T-helper 1 cell treated with Interleukin-12 subunit alpha and Interleukin-12 subunit beta and Interleukin-4 antibody, amounts not matched to agents 30 ng/mL and 1 ng/mL, for 36 hours (primary cell): ENCODE results near the gene CWF19L2. TPM values are rescaled to one million over a fixed set of nuclear protein-coding genes. Genes with fewer than 3 reads are reported as not detected.
"Not testable (repeated sequence)": the region's sequence is repeated elsewhere in the genome, so short reads cannot be mapped to it uniquely, and the experiment has no call there.

Source experiments
- intact Hi-C: fragments of 100-400 bp; cut with micrococcal nuclease; formaldehyde crosslinking; loops from one replicate; pipeline ENCODE4 v1.15.1; 2024
- total RNA-seq: library from RNA; stranded (reverse); gene quantifications from 2 replicates; pipeline ENCODE4 v1.2.3, GENCODE V29; 2022

The CWF19L2 gene
- 16.3 and 17.9 TPM in 2 replicates for total RNA-seq

- intact Hi-C loops, result loop anchor here (1.0 to 5.0 kb wide), 16 partner anchors 90 to 1435 kb away; partner anchors contain the start of genes AASDHPPT, ACAT1, ALKBH8 and C11orf65
Measured at GRCh38 chr11:107457558-107458271, at the start of gene CWF19L2. CWF19L2 (minus strand) TSS chr11:107457825; CDS start chr11:107457816, 9 bp downstream.

DNA sequence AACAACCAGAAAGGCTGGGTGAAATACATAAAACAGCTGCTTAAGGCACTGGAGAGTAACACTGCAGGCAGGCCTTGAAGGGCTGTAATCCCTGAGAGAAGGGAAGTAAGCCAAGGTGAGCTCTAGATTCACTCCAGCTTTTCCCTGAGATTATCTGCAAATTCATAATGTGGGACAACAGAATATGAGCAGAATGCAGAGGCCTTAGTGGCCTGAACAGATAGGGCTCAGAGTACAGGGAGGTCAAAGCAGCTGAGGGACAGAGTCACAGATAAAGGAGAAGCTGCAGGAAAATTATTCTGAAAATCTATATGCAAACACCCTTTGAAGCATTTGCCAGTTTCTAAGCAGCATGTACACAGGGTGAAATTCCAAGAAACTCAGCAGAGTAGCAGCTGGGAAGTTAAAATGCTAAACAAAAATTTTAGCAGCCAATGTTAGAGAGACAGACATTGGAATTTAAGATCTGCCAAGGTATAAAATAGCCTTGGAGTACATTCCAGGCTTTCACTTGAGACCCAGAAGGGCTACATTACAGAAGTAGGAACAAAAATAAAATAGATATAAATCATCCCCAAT, 48.1 kb upstream of the CWF19L2 start:
- intact Hi-C loops, result no loop called here

- intact Hi-C loops, result no loop called here
Measured at GRCh38 chr11:107504981-107505380, 47.4 kb upstream of the CWF19L2 start.

GRCh38 chr11:107501713-107502112, 44.1 kb upstream of the CWF19L2 start:
- intact Hi-C loops, result no loop called here

DNA sequence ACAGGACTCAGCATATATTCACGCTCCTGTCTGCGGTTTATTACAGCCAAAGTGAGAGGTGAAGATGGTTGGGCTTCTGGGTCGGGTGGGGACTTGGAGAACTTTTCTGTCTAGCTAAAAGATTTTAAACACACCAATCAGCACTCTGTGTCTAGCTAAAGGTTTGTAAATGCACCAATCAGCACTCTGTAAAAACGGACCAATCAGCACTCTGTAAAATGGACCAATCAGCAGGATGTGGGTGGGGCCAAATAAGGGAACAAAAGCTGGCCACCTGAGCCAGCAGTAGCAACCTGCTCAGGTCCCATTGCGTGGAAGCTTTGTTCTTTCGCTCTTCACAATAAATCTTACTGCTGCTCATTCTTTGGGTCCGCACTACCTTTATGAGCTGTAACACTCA, 39.7 kb upstream of the CWF19L2 start:
- intact Hi-C loops, result not testable (repeated sequence)

- intact Hi-C loops, result no loop called here
Measured at GRCh38 chr11:107496011-107496410, 38.4 kb upstream of the CWF19L2 start.

DNA sequence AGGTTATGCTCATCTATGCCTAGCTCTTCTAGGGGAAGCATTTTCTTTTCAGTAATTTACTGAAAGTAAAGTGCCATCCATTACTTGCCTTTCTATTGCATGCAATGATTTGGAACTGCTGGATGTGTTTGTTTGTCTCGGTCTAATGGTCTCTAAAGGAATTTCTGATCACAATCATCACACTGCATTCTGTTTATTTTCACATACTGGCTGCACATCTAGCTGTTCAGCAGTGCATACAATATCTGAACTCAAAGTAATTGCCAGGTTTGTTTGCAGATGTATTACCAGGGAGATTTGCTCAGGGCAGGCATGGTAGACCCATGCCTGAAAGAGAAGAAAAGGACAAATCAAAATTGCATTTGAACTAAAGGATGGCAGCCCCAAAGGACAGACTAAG, 36.4 kb upstream of the CWF19L2 start:
- intact Hi-C loops, result no loop called here

- intact Hi-C loops, result no loop called here
Measured at GRCh38 chr11:107493117-107493516, 35.5 kb upstream of the CWF19L2 start.

DNA sequence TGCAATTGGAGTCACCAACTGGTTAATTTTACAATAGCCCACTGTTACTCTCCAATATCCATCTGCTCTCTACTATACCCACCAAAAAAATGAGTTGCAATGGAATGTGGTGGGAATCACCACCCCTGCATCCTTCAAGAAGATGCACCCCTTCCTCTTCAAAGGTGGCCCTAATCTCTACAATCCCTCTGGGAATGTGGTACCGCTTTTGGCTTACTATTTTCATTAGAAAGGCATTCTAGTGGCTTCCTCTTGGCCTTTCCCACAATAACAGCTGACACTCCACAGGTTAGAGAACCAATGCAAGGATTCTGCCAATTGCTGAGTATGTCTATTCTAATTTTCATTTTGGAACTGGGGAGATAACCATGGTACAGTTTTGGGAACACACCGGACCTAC, 33.2 kb upstream of the CWF19L2 start:
- intact Hi-C loops, result no loop called here

DNA sequence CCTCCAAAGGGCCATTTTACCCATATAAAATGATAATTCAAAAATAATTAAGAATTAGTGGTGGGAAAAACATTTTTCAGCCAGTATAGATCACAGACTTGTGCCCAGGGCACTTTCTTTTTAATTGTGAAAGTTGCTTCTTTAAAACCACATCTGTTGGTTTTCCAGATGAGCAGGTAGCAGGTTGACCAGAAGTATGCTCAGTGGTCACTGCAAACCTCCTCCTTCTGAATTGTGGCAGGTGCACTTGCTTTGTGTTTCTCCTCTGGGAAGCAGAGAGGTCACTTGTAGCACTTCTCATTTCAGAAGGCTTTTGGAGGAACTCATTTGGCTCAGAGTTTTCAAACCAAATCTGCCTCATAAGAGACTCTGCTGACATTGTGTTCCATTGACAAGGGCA, 24.6 kb upstream of the CWF19L2 start:
- intact Hi-C loops, result no loop called here

GRCh38 chr11:107478922-107479321, 21.3 kb upstream of the CWF19L2 start:
- intact Hi-C loops, result no loop called here

DNA sequence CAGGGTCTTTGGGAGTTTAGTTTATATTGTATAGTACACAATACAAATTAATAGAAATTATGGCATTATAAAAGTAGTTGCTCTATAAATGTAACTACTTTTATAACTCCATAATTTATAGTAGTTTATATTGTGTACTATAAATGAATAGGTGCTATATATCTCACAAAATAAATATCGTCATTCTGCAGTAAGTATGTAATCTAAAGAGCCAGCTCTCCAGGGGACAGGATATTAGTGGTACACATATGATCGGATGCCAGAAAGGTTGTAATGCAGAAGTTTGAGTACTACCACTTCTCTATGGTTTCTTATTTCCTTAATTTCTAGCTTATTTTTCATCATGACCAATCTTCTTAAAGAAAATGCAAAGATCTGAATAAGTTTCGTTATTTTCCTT, 20.2 kb upstream of the CWF19L2 start:
- intact Hi-C loops, result no loop called here

DNA sequence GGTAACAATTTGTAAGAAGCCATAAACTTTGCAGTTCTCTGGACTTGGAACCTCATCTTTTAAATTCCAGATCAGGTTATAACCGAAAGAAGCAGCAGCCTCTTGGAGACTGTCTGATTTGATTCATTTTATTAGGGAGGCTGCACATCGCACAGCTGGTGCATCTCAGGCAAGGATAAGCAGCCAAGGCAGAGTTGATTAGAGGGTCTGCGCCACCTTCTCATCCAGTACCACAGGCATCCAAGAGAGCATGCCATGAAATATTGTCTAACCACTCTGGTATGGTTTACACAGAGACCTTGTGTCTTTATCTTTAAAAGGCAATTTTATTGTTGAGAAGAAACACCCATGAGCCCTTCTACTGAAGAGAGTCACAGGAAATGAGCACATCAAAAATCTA, 16.2 kb upstream of the CWF19L2 start:
- intact Hi-C loops, result no loop called here

DNA sequence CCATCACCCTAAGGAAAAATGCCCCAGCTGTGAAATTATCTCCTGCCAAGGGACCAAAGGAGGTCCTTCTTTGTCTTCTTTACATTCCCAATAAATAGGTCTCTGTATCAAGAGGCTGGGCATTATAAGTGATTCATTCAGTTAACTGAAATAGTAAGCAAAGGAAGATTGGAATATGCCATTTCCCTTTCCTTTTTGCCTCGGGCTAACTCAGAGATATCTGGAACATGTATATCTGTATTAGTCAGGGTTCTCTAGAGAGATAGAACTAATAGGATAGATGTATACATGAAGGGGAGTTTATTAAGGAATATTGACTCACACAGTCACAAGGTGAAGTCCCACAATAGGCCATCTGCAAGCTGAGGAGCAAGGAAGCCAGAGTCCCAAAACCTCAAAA, 15.3 kb upstream of the CWF19L2 start:
- intact Hi-C loops, result no loop called here

DNA sequence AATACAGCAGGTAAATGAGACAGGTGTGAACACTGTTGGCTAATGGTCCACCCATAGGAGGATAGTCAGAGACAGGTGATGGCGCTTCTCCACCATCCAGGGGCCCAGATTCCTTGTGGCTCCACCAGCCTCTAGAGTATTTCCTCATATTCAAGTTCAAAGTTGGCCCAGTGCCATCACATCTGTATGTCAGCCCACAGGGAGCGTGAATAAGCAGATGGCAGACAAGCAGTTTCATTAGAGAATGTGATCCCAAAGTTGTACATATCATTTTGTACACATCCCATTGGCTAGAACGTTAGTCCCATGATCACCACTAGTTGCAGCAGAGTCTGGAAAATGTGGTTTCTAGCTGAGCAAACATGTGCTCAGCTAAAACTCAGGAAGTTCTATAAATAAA, 11.0 kb upstream of the CWF19L2 start:
- intact Hi-C loops, result no loop called here

GRCh38 chr11:107467696-107468095, 10.1 kb upstream of the CWF19L2 start:
- intact Hi-C loops, result no loop called here

DNA sequence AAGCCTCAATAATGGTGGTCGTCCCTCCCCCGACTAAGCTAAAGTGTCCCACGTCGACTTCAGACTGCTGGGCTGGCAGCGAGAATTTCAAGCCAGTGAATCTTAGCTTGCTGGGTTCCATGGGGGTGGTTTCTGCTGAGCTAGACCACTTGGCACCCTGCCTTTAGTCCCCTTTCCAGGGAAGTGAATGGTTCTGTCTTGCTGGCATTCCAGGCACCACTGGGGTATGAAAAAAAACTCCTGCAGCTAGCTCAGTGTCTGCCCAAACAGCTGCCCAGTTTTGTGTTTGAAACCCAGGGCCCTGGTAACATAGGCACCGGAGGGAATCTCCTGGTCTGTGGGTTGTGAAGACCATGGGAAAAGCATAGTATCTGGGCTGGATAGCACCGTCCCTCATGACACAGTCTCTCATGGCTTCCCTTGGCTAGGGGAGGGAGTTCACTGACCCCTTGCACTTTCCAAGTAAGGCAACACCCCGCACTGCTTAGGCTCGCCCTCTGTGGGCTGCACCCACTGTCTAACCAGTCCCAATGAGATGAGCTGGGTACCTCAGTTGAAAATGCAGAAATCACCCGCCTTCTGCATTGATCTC, 8.7 kb upstream of the CWF19L2 start:
- intact Hi-C loops, result not testable (repeated sequence)

DNA sequence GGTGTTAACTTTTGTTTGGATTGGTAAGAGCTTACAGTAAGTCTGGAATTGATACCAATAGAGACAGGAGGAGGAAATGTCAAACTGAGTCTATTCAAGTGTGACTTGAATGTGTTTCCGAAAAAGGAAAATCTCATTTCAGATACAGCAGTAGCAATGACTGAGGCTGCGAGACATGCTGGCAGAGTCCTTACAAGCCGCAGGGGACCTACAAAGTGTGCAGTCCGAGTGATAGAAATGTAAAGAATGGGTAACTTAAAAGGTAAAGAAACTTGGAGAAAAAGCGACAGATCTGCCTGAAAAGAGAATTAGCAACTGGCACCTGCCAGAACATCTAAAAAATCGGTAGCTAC, 444 bp downstream of the CWF19L2 start:
- intact Hi-C loops, result loop anchor here (1.0 to 5.0 kb wide), 16 partner anchors 90 to 1435 kb away; partner anchors contain the start of genes AASDHPPT, ACAT1, ALKBH8 and C11orf65

GRCh38 chr11:107453594-107454286, 3.9 kb downstream of the CWF19L2 start:
- intact Hi-C loops, result no loop called here

GRCh38 chr11:107446822-107447431, 10.7 kb downstream of the CWF19L2 start:
- intact Hi-C loops, result no loop called here

DNA sequence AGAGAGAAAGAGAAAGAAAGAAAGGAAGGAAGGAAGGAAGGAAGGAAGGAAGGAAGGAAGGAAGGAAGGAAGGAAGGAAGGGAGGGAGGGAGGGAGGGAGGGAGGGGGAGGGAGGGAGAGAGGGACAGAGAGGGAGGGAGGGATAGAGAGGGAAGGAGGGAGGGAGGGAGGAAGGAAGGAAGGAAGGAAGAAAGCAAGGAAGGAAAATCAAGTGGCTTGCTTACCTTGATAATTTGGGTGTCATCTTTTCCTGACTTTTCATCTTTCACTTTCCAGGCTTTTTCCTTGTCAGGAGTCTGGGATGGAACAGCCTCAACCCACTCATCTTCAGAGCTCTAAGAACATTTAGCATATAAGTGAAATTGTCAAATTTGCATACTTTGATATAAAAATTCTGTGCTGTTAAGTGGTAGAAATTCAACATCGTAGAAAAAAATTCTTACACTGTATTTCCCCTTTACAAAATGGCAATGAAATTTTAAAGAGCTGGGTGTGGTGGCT, 14.9 kb downstream of the CWF19L2 start:
- intact Hi-C loops, result no loop called here
